ENCODE data around the gene PITPNM3. TPM values are rescaled to one million over a fixed set of nuclear protein-coding genes. Genes with fewer than 3 reads are reported as not detected.

PITPNM3 gene
- total RNA-seq, 1 donor from 2014 or later: 1.1 TPM

GRCh38 chr17:6506679-6507231 lies 49.6 kb downstream of the PITPNM3 start:
- no peak for DNase-seq
- intact Hi-C loops (cut with micrococcal nuclease): no loop called here
- no peaks in the 10 kb centered on the region for H3K27me3 Mint-ChIP-seq
- ATAC-seq (ENCODE audit: low read depth): no peak
- H3K4me3 Mint-ChIP-seq: no peak overlapping the region
- H3K27ac Mint-ChIP-seq: no peak overlapping the region
- H3K36me3 Mint-ChIP-seq (ENCODE audit: low read depth): no peaks in the 10 kb centered on the region
- H3K9me3 Mint-ChIP-seq: no peaks in the 10 kb centered on the region
- ChIA-PET POLR2A (no interaction called here), CTCF (no interaction called here)
- H3K4me1 Mint-ChIP-seq: no peaks in the 10 kb centered on the region
- TF ChIP-seq CTCF (IDR thresholded peaks at IDR 0.05): no peak

- intact Hi-C loops (cut with micrococcal nuclease): no loop called here
- Mint-ChIP-seq H3K4me1 (no peaks in the 10 kb centered on the region), H3K36me3 (ENCODE audit: low read depth) (no peaks in the 10 kb centered on the region), H3K27ac (no peak overlapping the region), H3K4me3 (no peak overlapping the region), H3K27me3 (no peaks in the 10 kb centered on the region), H3K9me3 (no peaks in the 10 kb centered on the region)
- ATAC-seq (ENCODE audit: low read depth) (no peak), DNase-seq (no peak)
- CTCF ChIA-PET: no interaction called here
- TF ChIP-seq CTCF (IDR thresholded peaks at IDR 0.05): no peak
- POLR2A ChIA-PET: no interaction called here
These were observed 50.8 kb downstream of the PITPNM3 start for GRCh38 chr17:6505425-6506142.

GRCh38 chr17:6503641-6504195 lies 52.6 kb downstream of the PITPNM3 start:
- no peaks in the 10 kb centered on the region for H3K9me3 Mint-ChIP-seq
- DNase-seq: no peak
- H3K27ac Mint-ChIP-seq: no peak overlapping the region
- no peaks in the 10 kb centered on the region for H3K27me3 Mint-ChIP-seq
- intact Hi-C loops (cut with micrococcal nuclease): no loop called here
- no peak overlapping the region for H3K4me3 Mint-ChIP-seq
- no peaks in the 10 kb centered on the region for H3K4me1 Mint-ChIP-seq
- no peak for TF ChIP-seq CTCF (IDR thresholded peaks at IDR 0.05)
- ChIA-PET POLR2A (no interaction called here), CTCF (no interaction called here)
- no peaks in the 10 kb centered on the region for H3K36me3 Mint-ChIP-seq (ENCODE audit: low read depth)
- no peak for ATAC-seq (ENCODE audit: low read depth)

- no peaks in the 10 kb centered on the region for H3K36me3 Mint-ChIP-seq (ENCODE audit: low read depth)
- TF ChIP-seq CTCF (IDR thresholded peaks at IDR 0.05): no peak
- POLR2A ChIA-PET: no interaction called here
- no peaks in the 10 kb centered on the region for H3K9me3 Mint-ChIP-seq
- no peaks in the 10 kb centered on the region for H3K27me3 Mint-ChIP-seq
- H3K27ac Mint-ChIP-seq: no peak overlapping the region
- DNase-seq (no peak), ATAC-seq (ENCODE audit: low read depth) (no peak)
- no peak overlapping the region for H3K4me3 Mint-ChIP-seq
- CTCF ChIA-PET: no interaction called here
- intact Hi-C loops (cut with micrococcal nuclease): no loop called here
- H3K4me1 Mint-ChIP-seq: no peaks in the 10 kb centered on the region
These were observed 53.4 kb downstream of the PITPNM3 start for GRCh38 chr17:6502871-6503509.

GRCh38 chr17:6502142-6502541 lies 54.2 kb downstream of the PITPNM3 start:
- ATAC-seq (ENCODE audit: low read depth): no peak
- peaks cover 2% of the 10 kb centered on the region for H3K4me1 Mint-ChIP-seq
- ChIA-PET CTCF (interaction anchor here (1.6 kb wide), 1 partner anchor 29 kb away, joined by 4 read pairs; no protein-coding TSS in a partner anchor), POLR2A (no interaction called here)
- intact Hi-C loops (cut with micrococcal nuclease): no loop called here
- no peaks in the 10 kb centered on the region for H3K27me3 Mint-ChIP-seq
- H3K27ac Mint-ChIP-seq: no peak overlapping the region
- TF ChIP-seq CTCF (IDR thresholded peaks at IDR 0.05): no peak
- H3K4me3 Mint-ChIP-seq: no peak overlapping the region
- no peaks in the 10 kb centered on the region for H3K36me3 Mint-ChIP-seq (ENCODE audit: low read depth)
- no peaks in the 10 kb centered on the region for H3K9me3 Mint-ChIP-seq
- no peak for DNase-seq
